Astrocyte of the spinal cord (primary cell): ENCODE data around the gene EMP2.

Source experiments
- DNase-seq: peaks from one replicate; pipeline ENCODE4 v3.0.0; 2011; ENCODE audit warnings: low read depth, low spot score
- H3K4me3 ChIP-seq: 2 replicates; pipeline ENCODE4 v1.5.1; 2011; ENCODE audit warnings: low read depth, mild to moderate bottlenecking, low read length, moderate library complexity
- CTCF ChIP-seq: IDR thresholded peaks from 2 replicates; pipeline ENCODE4 v1.5.1; 2012; ENCODE audit warnings: low read depth, mild to moderate bottlenecking, low read length, inconsistent platforms
- in situ Hi-C: cut with HindIII; loops from 2 replicates; pipeline ENCODE4 v1.10.0; 2017; ENCODE audit warnings: low sequenced_read_pairs

Gene EMP2

GRCh38 chr16:10520869-10521578 is 59.4 kb downstream of the EMP2 start:
- no peak for DNase-seq
- no peak for TF ChIP-seq CTCF
- H3K4me3 ChIP-seq: no peak overlapping the region
- in situ Hi-C loops: no loop called here

- no peak for TF ChIP-seq CTCF
- in situ Hi-C loops: no loop called here
- DNase-seq: no peak
- H3K4me3 ChIP-seq: no peak overlapping the region
These were observed 60.2 kb downstream of the EMP2 start for GRCh38 chr16:10519929-10520868.

- no peak for TF ChIP-seq CTCF
- in situ Hi-C loops: no loop called here
- no peak for DNase-seq
These were observed 61.1 kb downstream of the EMP2 start for GRCh38 chr16:10519297-10519696.

GRCh38 chr16:10518479-10519041 is 61.8 kb downstream of the EMP2 start:
- H3K4me3 ChIP-seq: no peak overlapping the region
- no peak for TF ChIP-seq CTCF
- in situ Hi-C loops: no loop called here
- no peak for DNase-seq

More at GRCh38 chr16:10519297-10519696, 61.1 kb downstream of the EMP2 start:
- H3K4me3 ChIP-seq: no peak overlapping the region

- in situ Hi-C loops: no loop called here
- DNase-seq: no peak
- H3K4me3 ChIP-seq: no peak overlapping the region
- no peak for TF ChIP-seq CTCF
These were observed 62.5 kb downstream of the EMP2 start for GRCh38 chr16:10517868-10518267.

GRCh38 chr16:10514369-10515055 is 65.9 kb downstream of the EMP2 start:
- H3K4me3 ChIP-seq: no peak overlapping the region
- in situ Hi-C loops: no loop called here
- TF ChIP-seq CTCF: peak; percentile 41
- peak; percentile 69 for DNase-seq
